HG03565 (cell line): ENCODE data around the gene PHLDA3.
"Not testable (repeated sequence)": the region's sequence is repeated elsewhere in the genome, so short reads cannot be mapped to it uniquely, and the experiment has no call there.

Source experiments
- ATAC-seq: cut with Tn5 transposase; IDR thresholded peaks from one replicate; pipeline ENCODE4 v1.9.1; 2021; ENCODE audit warnings: mild to moderate bottlenecking, moderate library complexity; ENCODE audit not compliant: unreplicated experiment

The PHLDA3 gene

DNA sequence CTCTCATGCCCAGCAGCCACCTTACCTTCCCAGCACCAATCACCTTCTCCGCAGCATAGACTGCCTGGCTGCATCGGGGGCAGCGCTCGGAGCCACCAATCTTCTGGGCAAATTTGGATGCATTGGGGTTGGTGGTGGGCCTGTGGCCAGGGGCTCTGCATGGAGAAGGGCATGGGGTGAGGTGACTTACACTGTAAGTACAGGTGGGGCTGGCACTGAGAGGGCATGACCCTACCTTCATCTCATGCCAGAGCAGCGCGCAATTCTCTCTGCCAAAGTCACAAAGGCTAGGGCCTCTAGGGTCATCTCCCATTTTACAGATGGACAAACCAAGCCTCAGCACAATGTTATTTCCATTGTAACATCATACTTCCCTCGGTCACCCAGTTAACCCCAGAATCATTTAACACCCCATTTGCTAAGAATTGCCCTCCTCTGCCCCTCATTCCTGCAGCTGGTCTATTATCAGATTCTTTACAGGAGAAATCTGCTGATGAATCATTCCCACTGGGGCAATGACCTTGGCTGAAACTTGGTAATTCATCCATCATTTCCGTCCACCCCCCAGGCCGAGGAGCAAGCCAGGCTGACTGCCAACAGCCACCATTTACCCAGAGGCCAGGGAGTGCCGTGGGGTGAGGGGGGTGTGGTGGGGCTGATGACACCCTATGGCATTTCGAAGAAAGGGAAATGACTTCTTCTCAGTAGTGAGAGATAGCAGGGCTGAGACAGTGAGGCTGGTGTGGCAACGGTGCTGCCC lies 20.0 kb upstream of the PHLDA3 start:
- ATAC-seq, result no peak

DNA sequence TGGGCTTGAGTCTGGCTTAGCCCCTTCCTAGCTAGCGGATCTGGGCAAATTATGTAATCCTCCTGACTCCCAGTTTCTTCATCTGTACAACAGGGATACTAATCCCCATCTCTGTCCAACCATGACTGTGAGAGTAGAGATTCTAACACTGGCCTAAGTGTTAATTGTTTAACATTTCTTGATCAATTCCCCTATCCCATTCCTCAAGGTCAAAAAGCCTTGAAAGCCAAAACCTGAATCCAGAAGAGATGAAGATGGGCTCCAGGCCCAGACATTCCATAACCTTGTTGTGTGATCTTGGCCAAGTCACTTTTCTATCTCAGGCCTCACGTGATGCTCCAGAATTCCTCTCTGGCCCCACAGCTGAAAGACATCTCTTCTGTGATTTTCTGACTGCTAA lies 18.8 kb upstream of the PHLDA3 start:
- no peak for ATAC-seq

DNA sequence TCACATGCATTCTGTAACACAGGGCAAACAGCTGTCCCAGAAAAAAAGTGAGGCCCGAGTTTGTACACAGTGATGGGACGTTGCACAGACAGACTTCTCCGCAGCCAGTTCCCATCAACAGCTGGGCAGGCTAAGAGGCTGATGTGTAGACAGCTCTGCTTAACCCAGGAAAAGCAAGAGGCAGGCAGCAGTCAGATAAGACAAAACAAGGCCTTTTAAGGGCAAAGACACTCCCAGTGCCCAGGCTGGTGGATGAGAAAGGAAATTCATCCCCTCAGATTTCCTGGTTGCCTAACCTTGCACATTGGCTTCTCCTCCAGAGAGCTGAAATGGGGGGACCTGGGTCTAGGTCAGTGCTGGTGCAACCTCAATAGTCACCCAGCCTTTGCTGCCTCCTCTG lies 17.2 kb upstream of the PHLDA3 start:
- ATAC-seq, result no peak

- no peak for ATAC-seq
Measured at GRCh38 chr1:201485184-201485774, 16.3 kb upstream of the PHLDA3 start.

DNA sequence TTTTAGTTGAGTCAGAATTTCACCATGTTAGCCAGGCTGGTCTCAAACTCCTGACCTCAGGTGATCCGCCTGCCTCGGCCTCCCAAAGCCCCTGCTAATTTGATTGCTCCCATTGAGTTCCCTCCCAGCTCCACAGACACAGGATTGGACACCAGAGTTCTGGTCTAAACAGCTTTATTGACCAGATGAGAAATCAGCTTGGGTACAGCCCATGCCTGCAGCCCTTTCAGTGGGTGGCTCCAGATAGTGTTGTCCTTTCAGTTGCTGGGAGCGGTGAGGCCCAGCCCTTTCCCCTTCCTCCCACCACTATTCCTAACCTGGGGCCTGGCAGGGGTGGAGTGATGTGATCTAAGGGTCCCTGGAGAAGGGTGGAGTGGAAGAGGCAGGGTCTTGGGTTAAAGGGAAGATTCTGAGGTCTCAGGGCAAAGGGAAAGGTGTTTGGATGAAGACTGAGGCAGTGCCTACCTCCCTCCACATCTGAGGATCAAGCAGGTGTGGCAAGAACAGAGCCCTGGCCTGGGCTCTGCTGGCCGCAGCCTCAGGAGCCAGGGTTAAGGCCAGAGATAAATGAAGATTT lies 14.5 kb upstream of the PHLDA3 start:
- ATAC-seq, result no peak

- no peak for ATAC-seq
Measured at GRCh38 chr1:201482755-201483154, 13.8 kb upstream of the PHLDA3 start.

DNA sequence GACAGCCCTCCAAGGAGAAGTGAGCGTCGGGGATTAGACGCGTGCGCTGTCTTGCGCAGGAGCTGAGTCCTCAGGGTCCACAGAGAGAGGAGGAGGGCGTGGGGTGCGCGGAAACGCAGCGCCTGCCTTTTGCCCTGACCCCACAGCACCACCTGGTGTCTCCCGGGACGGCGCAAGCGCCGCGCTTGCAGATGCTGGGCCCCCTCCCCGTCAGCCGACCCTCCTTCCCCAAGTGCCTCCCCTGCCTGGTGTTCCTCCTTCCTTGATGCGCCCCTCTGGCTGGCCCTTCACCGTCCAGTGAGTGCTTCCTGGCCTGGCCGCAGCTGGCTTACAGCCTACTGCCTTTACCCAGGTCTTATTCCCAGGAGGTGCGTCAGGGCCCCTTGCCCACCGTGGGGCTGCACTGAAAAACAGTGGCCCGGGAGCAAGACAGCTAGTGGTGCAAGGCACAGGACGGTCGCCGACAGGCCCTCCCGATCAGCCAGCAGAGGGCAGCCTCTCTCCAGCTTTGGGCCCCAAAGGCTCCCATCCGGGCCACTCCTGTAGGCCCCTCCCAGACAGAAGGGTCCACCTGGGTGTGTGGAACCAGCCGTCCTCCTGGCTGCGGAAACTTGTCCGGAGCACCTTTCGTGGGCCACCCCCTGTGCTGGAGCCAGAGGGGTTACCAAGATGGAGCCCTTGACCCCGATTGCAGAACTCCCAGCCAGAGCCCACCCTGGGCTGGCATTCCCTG lies 12.9 kb upstream of the PHLDA3 start:
- ATAC-seq, result peak; percentile 53

DNA sequence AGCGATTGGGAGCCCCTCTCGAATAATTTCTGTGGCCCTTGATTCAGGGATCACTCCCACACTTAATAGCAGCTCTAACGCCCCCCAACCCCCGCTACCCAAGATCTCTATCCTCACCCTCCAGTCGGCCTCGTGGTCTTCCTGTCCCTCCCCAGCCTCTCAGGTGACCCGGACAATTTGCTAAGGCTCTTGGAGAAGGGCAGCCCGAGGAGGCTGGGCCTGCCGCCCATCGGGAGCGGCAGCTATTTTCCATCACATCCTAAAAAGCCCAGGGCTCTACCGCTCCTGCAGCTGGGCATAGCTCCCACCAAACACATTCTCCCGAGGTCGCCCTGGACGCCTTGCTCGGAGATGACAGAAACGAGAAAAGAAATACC lies 12.0 kb upstream of the PHLDA3 start:
- ATAC-seq, result no peak

- ATAC-seq, result peak; percentile 32
Measured at GRCh38 chr1:201480231-201481003, 11.4 kb upstream of the PHLDA3 start.

GRCh38 chr1:201479201-201479730 lies 10.3 kb upstream of the PHLDA3 start:
- no peak for ATAC-seq

DNA sequence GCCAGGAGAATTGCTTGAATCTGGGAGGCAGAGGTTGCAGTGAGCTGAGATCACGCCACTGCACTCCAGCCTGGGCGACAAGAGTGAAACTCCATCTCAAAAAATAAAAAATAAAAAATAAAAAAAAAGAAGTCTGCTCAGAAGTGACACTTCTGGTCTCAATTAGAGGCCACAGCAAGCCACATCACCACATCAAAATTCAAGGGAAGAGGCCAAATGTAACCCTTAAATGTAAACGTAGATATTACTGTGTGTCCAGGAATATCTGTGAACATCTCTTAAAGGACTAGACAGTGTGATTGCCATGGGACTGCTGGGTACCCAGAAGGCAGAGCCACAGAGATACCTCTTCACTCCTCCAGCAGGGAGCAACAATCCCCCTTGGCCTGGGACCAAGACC lies 9.7 kb upstream of the PHLDA3 start:
- ATAC-seq, result not testable (repeated sequence)

DNA sequence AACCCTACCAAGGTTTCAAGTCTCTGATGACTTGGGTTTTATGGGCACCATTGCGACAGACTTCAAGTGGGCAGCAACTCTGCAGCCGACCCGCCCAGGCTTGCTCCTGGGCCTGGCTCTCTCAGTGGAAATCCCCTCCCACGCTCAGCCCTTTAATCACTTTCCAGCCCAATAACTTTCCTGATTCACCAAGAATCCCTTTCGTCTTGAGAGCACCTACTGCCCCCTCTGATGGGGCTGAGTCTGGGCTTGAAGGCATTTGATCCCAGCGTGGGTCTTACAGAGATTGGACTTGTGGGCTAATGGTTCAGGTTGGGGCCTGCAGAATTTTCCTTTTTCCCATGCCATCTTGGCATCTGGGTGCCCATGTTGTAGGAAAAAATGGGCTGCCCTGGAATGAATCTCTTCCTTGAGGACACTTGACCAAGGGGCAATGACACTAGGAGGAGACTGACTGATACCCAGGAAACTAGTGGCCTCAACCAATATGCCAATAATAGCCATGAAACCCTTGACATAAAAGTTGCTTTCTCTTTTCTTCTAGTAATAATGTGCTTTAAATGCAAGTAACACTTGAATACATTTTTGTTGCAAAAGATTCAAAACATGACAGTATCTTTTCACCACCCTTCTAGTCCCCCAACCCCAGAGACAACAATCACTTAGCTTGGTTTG lies 7.8 kb upstream of the PHLDA3 start:
- ATAC-seq, result no peak

GRCh38 chr1:201475915-201476669 lies 7.1 kb upstream of the PHLDA3 start:
- ATAC-seq, result no peak

DNA sequence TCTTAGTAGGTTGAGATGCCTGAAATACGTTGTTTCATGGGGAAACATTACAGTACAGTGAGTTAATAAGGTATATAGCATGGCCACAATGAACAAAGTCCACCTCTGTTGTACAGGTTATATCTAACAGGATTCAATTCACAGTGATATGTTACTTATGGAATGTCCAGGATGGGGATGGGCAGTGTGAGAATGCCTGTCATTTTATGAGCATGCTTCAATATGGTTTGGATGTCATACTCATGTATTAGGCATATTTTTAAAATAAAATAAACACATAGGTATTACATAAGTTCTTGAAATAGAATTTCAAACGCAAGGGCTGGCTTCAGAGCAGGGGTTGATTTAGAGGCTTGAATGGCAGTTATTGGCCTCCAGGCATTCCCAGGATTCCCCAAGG lies 6.1 kb upstream of the PHLDA3 start:
- ATAC-seq, result no peak

DNA sequence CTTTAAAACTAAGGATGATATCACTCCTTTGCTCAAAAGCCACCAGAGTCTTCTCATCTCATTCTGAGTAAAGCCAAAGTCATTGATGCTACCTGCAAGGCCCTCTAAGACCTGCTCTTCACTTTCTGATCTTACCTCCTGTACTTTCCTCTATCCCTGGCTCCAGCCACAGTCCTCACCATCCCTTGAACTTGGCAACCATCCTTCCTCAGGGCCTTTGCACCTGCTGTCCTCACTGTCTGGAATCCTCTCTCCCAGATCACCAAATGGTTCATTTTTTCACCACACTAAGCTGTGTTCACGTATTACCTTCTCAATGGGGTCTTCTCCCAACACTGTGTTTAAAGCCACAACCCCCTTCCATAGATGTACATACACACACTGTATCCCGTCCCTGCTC lies 4.3 kb upstream of the PHLDA3 start:
- no peak for ATAC-seq

GRCh38 chr1:201472321-201472720 lies 3.3 kb upstream of the PHLDA3 start:
- not testable (repeated sequence) for ATAC-seq

- no peak for ATAC-seq
Measured at GRCh38 chr1:201471772-201472171, 2.8 kb upstream of the PHLDA3 start.

- ATAC-seq, result no peak
Measured at GRCh38 chr1:201470581-201470980, 1.6 kb upstream of the PHLDA3 start.

GRCh38 chr1:201469645-201470074 lies 672 bp upstream of the PHLDA3 start:
- no peak for ATAC-seq

GRCh38 chr1:201468501-201468843 lies 516 bp downstream of the PHLDA3 start:
- ATAC-seq, result no peak
